Neural progenitor cell (in vitro differentiated cells): ENCODE measurements around the gene RSPH6A. TPM values are rescaled to one million over a fixed set of nuclear protein-coding genes. Genes with fewer than 3 reads are reported as not detected.
A peak's percentile ranks its signal among the peaks of the same experiment; 100 is the strongest.

Source experiments
- DNase-seq: peaks from one replicate; pipeline ENCODE4 v3.0.0-alpha.2; 2016; ENCODE audit warnings: low spot score
- H2AFZ ChIP-seq: fragments of 200-600 bp; sonication (generic); replicated peaks from 2 replicates; pipeline ENCODE4 v1.6.1; 2016; ENCODE audit warnings: antibody characterized with exemption
- H3F3A ChIP-seq: fragments of 200-600 bp; sonication (generic); 2 replicates; pipeline ENCODE4 v1.6.1; 2016; ENCODE audit warnings: antibody characterized with exemption, low read depth
- H3K27ac ChIP-seq: fragments of 200-600 bp; sonication (generic); 2 replicates; pipeline ENCODE4 v1.5.1; 2016; ENCODE audit warnings: mild to moderate bottlenecking
- H3K27me3 ChIP-seq: fragments of 200-600 bp; sonication (generic); 2 replicates; pipeline ENCODE4 v1.6.1; 2016; ENCODE audit warnings: mild to moderate bottlenecking, moderate library complexity
- H3K36me3 ChIP-seq: fragments of 200-600 bp; sonication (generic); 2 replicates; pipeline ENCODE4 v1.5.1; 2016
- H3K4me1 ChIP-seq: fragments of 200-600 bp; sonication (generic); 2 replicates; pipeline ENCODE4 v1.6.1; 2016; ENCODE audit warnings: mixed run types
- H3K4me2 ChIP-seq: fragments of 200-600 bp; sonication (generic); 2 replicates; pipeline ENCODE4 v1.6.1; 2016
- H3K4me3 ChIP-seq: fragments of 200-600 bp; sonication (generic); 2 replicates; pipeline ENCODE4 v1.5.1; 2016
- H3K79me2 ChIP-seq: fragments of 200-600 bp; sonication (generic); 2 replicates; pipeline ENCODE4 v1.6.1; 2016; ENCODE audit warnings: low read depth
- H3K9ac ChIP-seq: fragments of 200-600 bp; sonication (generic); 2 replicates; pipeline ENCODE4 v1.6.1; 2016
- H3K9me3 ChIP-seq: fragments of 200-600 bp; sonication (generic); 2 replicates; pipeline ENCODE4 v1.5.1; 2016; ENCODE audit warnings: low read depth
- H4K20me1 ChIP-seq: fragments of 200-600 bp; sonication (generic); 2 replicates; pipeline ENCODE4 v1.6.1; 2016; ENCODE audit warnings: low read depth
- H3K27ac Mint-ChIP-seq: 3 replicates; pipeline ENCODE4 v1.8.0; 2021; ENCODE audit warnings: mixed read lengths
- H3K27me3 Mint-ChIP-seq: 2 replicates; pipeline ENCODE4 v1.8.0; 2022; ENCODE audit warnings: low read depth, mild to moderate bottlenecking, inconsistent platforms, moderate library complexity, mixed read lengths; ENCODE audit not compliant: insufficient read depth
- H3K36me3 Mint-ChIP-seq: 3 replicates; pipeline ENCODE4 v1.8.0; 2021; ENCODE audit warnings: mixed read lengths
- H3K4me1 Mint-ChIP-seq: 3 replicates; pipeline ENCODE4 v1.8.0; 2021; ENCODE audit warnings: mixed read lengths
- H3K4me3 Mint-ChIP-seq: 3 replicates; pipeline ENCODE4 v1.8.0; 2021; ENCODE audit warnings: mild to moderate bottlenecking, moderate library complexity, mixed read lengths
- H3K9me3 Mint-ChIP-seq: 3 replicates; pipeline ENCODE4 v1.8.0; 2020; ENCODE audit warnings: mixed read lengths
- EZH2 ChIP-seq: fragments of 200-600 bp; sonication (generic); IDR thresholded peaks from 2 replicates; pipeline ENCODE4 v1.6.1; 2017; ENCODE audit warnings: antibody characterized with exemption, mild to moderate bottlenecking, moderate library complexity
- EZH2phosphoT487 ChIP-seq: fragments of 200-600 bp; sonication (generic); IDR thresholded peaks from 2 replicates; pipeline ENCODE4 v1.6.1; 2017; ENCODE audit warnings: antibody characterized with exemption
- total RNA-seq: library from RNA; depleted of rRNA; stranded (reverse); fragments of >200 nt; gene quantifications from 2 replicates; pipeline ENCODE4 v1.2.3, GENCODE V29; 2015; ENCODE audit warnings: low replicate concordance
- TF ChIP-seq, protein P1 (sequence below): fragments of 200-600 bp; sonication (generic); IDR thresholded peaks from 2 replicates; pipeline ENCODE4 v1.5.1; 2017; ENCODE audit warnings: antibody characterized with exemption, mild to moderate bottlenecking

Gene RSPH6A
- total RNA-seq, 1 donor from 2014 or later, result not detected

DNA sequence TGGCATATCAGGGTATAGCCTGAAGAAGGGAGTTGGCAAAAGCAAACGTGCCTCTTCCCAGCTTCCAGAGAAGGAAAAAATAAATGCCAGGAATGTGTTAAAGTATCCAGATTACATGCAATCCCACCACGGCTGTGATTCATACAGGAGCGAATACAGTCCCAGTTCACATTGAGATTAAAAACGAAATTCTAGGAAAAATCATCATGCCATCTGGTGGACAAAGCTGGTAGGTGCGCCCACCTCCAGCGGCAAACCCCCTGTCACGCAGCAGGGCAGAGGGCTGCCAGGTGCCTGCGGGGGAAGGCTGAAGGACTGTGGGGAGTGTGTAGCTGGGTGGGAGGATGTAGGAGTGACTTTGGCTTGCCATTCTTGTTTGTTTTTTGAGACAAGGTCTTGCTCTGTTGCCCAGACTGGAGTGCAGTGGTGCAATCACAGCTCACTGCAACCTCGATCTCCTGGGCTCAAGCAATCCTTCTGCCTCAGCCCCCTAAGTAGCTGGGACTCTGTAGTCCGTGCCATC, 16.1 kb downstream of the RSPH6A start:
- peaks cover 22% of the 10 kb centered on the region for H3K4me1 Mint-ChIP-seq
- H3K36me3 ChIP-seq, result no peaks in the 10 kb centered on the region
- H3K4me3 Mint-ChIP-seq, result no peak overlapping the region
- H3K27ac Mint-ChIP-seq, result peak overlapping the region; percentile 8
- no peak overlapping the region for H3K4me2 ChIP-seq
- H3K4me3 ChIP-seq, result no peak overlapping the region
- H3K9me3 ChIP-seq, result no peaks in the 10 kb centered on the region
- H3K9me3 Mint-ChIP-seq, result no peaks in the 10 kb centered on the region
- peaks cover 4% of the 10 kb centered on the region for H3K4me1 ChIP-seq
- H3K79me2 ChIP-seq, result no peaks in the 10 kb centered on the region
- no peaks in the 10 kb centered on the region for H3K36me3 Mint-ChIP-seq
- H4K20me1 ChIP-seq, result no peaks in the 10 kb centered on the region
- no peak overlapping the region for H3K27ac ChIP-seq
- H3K27me3 Mint-ChIP-seq, result peaks cover 12% of the 10 kb centered on the region
- peak overlapping the region; percentile 15 for H2AFZ ChIP-seq
- H3K9ac ChIP-seq, result no peak overlapping the region
- DNase-seq, result peak; percentile 72
- H3K27me3 ChIP-seq, result no peaks in the 10 kb centered on the region
- no peak for TF ChIP-seq EZH2
- TF ChIP-seq, protein P1, sequence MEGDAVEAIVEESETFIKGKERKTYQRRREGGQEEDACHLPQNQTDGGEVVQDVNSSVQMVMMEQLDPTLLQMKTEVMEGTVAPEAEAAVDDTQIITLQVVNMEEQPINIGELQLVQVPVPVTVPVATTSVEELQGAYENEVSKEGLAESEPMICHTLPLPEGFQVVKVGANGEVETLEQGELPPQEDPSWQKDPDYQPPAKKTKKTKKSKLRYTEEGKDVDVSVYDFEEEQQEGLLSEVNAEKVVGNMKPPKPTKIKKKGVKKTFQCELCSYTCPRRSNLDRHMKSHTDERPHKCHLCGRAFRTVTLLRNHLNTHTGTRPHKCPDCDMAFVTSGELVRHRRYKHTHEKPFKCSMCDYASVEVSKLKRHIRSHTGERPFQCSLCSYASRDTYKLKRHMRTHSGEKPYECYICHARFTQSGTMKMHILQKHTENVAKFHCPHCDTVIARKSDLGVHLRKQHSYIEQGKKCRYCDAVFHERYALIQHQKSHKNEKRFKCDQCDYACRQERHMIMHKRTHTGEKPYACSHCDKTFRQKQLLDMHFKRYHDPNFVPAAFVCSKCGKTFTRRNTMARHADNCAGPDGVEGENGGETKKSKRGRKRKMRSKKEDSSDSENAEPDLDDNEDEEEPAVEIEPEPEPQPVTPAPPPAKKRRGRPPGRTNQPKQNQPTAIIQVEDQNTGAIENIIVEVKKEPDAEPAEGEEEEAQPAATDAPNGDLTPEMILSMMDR, result peak; percentile 80
- H3F3A ChIP-seq, result peaks cover 4% of the 10 kb centered on the region

DNA sequence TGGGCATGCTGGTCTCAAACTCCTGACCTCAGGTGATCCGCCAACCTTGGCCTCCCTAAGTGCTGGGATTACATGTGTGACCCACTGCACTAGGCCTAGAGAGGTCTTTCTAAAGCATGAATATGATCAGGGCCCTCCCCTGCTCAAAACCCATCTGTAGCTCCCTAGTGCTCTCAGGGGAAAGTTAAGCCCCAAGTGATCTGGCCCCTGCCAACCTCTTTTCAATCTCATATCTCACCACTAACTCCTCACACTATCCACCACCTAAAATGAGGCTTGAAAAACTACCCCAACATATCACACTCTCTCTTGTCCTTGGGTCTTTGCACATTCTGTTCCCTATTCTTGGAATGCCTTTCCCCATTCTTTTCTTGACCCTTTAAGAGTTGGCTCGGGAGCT, 20.5 kb downstream of the RSPH6A start:
- H3F3A ChIP-seq, result peaks cover 4% of the 10 kb centered on the region
- Mint-ChIP-seq H3K27me3 (peaks cover 14% of the 10 kb centered on the region), H3K4me3 (peak overlapping the region; percentile 25), H3K27ac (peak overlapping the region; percentile 38), H3K36me3 (peaks cover 7% of the 10 kb centered on the region), H3K4me1 (peaks cover 38% of the 10 kb centered on the region), H3K9me3 (no peaks in the 10 kb centered on the region)
- no peaks in the 10 kb centered on the region for H3K36me3 ChIP-seq
- peaks cover 10% of the 10 kb centered on the region for H4K20me1 ChIP-seq
- no peak overlapping the region for H3K9ac ChIP-seq
- peaks cover 12% of the 10 kb centered on the region for H3K4me1 ChIP-seq
- peaks cover 25% of the 10 kb centered on the region for H3K79me2 ChIP-seq
- no peak overlapping the region for H3K4me3 ChIP-seq
- H3K4me2 ChIP-seq, result no peak overlapping the region
- H2AFZ ChIP-seq, result no peak overlapping the region
- DNase-seq, result no peak
- TF ChIP-seq EZH2phosphoT487, result no peak
- TF ChIP-seq, protein P1, result no peak
- TF ChIP-seq EZH2, result no peak
- no peaks in the 10 kb centered on the region for H3K9me3 ChIP-seq
- no peak overlapping the region for H3K27ac ChIP-seq
- H3K27me3 ChIP-seq, result no peaks in the 10 kb centered on the region

DNA sequence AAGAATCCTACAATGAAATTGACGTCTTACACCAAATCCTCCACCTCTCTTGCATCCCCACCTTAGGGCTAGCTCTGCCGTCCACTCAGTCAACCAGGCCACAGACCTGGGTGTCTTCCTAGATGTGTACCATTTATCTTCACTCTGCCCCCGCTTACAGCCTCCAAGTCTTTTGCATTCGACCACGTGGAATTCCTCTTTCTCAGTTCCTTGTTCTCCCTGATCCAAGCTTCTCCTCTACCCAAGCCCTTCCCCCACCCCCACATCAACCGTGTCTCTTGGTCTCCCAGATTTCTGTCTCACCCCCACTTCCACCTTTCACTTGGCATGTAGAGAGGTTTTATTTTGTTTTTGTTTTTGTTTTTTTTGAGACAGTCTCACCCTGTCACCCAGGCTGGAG, 21.2 kb downstream of the RSPH6A start:
- no peak for DNase-seq
- Histone ChIP-seq H3F3A (peaks cover 4% of the 10 kb centered on the region), H3K36me3 (no peaks in the 10 kb centered on the region), H3K4me2 (no peak overlapping the region), H3K79me2 (peaks cover 28% of the 10 kb centered on the region), H3K9ac (no peak overlapping the region), H3K4me1 (peaks cover 9% of the 10 kb centered on the region), H3K9me3 (no peaks in the 10 kb centered on the region), H4K20me1 (peaks cover 11% of the 10 kb centered on the region), H3K4me3 (no peak overlapping the region), H2AFZ (peak overlapping the region; percentile 54), H3K27me3 (no peaks in the 10 kb centered on the region), H3K27ac (no peak overlapping the region)
- H3K4me3 Mint-ChIP-seq, result peak overlapping the region; percentile 87
- peak overlapping the region; percentile 96 for H3K27ac Mint-ChIP-seq
- H3K27me3 Mint-ChIP-seq, result peaks cover 14% of the 10 kb centered on the region
- no peaks in the 10 kb centered on the region for H3K9me3 Mint-ChIP-seq
- TF ChIP-seq EZH2phosphoT487 (no peak), EZH2 (no peak)
- TF ChIP-seq, protein P1, result no peak
- peaks cover 12% of the 10 kb centered on the region for H3K36me3 Mint-ChIP-seq
- H3K4me1 Mint-ChIP-seq, result peaks cover 34% of the 10 kb centered on the region
